Tibial nerve (tissue), 4 donors: Measurements from ENCODE around the gene ASIC2. TPM values are rescaled to one million over a fixed set of nuclear protein-coding genes. Genes with fewer than 3 reads are reported as not detected.

Experiments used
- DNase-seq, 2 donors: peaks; one replicate each; pipeline ENCODE4 v3.0.0-alpha.2; 2019; ENCODE audit warnings: low spot score in 2 of 2
- H3K27ac ChIP-seq, 4 donors: fragments of 200-600 bp; sonication (generic) in 3 of 4; one replicate each; pipeline ENCODE4 v1.5.1; 2017 to 2019; ENCODE audit warnings: mild to moderate bottlenecking in 1 of 4
- H3K27me3 ChIP-seq, 2 donors: fragments of 200-600 bp; sonication (generic) in 1 of 2; one replicate each; pipeline versions ENCODE4 v1.5.1 to v1.6.0; 2017 to 2019
- H3K36me3 ChIP-seq, 3 donors: fragments of 200-600 bp; sonication (generic); one replicate each; pipeline ENCODE4 v1.5.1; 2018 to 2019
- H3K4me1 ChIP-seq, 4 donors: fragments of 200-600 bp; sonication (generic) in 3 of 4; one replicate each; pipeline ENCODE4 v1.5.1; 2017 to 2019
- H3K4me3 ChIP-seq, 4 donors: fragments of 200-600 bp; sonication (generic) in 3 of 4; one replicate each; pipeline ENCODE4 v1.5.1; 2017 to 2019; ENCODE audit warnings: mild to moderate bottlenecking in 1 of 4, moderate library complexity in 1 of 4
- H3K9me3 ChIP-seq, 4 donors: fragments of 200-600 bp; sonication (generic) in 3 of 4; one replicate each; pipeline ENCODE4 v1.5.1; 2017 to 2019
- EP300 ChIP-seq, 2 donors: sonication (generic); formaldehyde crosslinking; IDR thresholded peaks; one replicate each; pipeline ENCODE4 v1.6.1; 2017; ENCODE audit warnings: antibody characterized with exemption in 2 of 2, mild to moderate bottlenecking in 1 of 2
- POLR2A ChIP-seq, 2 donors: fragments of 450-650 bp; IDR thresholded peaks; one replicate each; pipeline ENCODE4 v1.6.1; 2017; ENCODE audit warnings: antibody characterized with exemption in 2 of 2, mild to moderate bottlenecking in 2 of 2, moderate library complexity in 2 of 2
- WGBS, 2 donors: methylation state at CpG; one replicate each; pipeline ENCODE4 v1.1.5; 2018; 5-methylcytosine and 5-hydroxymethylcytosine counted together
- total RNA-seq, 4 donors: library from RNA; depleted of rRNA; stranded (reverse); fragments of >200 nt; gene quantifications; one replicate each; pipeline ENCODE4 v1.1.0, GENCODE V29; 2016
- TF ChIP-seq, protein P1 (sequence below), 5 experiments: fragments of 200-600 bp in 3 of 5; fragments of 450-650 bp in 2 of 5; sonication (generic) in 3 of 5; IDR thresholded peaks; one replicate each; pipeline ENCODE4 v1.5.1; 2016 to 2019; ENCODE audit warnings: antibody characterized with exemption in 5 of 5, mild to moderate bottlenecking in 3 of 5, moderate library complexity in 2 of 5

The ASIC2 gene
- total RNA-seq, 4 donors from 2014 or later, result 0.21 to 1.5 (median 0.50) TPM

GRCh38 chr17:33115366-33115765, 177.7 kb downstream of the ASIC2 start:
- 78 to 91% methylated on average over 5 of the region's 5 CpGs for WGBS, 2 donors
- Histone ChIP-seq H3K4me3 (no peak overlapping the region), H3K36me3 (no peaks in the 10 kb centered on the region), H3K27me3 (no peaks in the 10 kb centered on the region), H3K27ac (no peak overlapping the region), H3K4me1 (no peaks in the 10 kb centered on the region), H3K9me3 (no peaks in the 10 kb centered on the region)
- no peak for TF ChIP-seq EP300 (IDR thresholded peaks at IDR 0.05)
- TF ChIP-seq, protein P1, sequence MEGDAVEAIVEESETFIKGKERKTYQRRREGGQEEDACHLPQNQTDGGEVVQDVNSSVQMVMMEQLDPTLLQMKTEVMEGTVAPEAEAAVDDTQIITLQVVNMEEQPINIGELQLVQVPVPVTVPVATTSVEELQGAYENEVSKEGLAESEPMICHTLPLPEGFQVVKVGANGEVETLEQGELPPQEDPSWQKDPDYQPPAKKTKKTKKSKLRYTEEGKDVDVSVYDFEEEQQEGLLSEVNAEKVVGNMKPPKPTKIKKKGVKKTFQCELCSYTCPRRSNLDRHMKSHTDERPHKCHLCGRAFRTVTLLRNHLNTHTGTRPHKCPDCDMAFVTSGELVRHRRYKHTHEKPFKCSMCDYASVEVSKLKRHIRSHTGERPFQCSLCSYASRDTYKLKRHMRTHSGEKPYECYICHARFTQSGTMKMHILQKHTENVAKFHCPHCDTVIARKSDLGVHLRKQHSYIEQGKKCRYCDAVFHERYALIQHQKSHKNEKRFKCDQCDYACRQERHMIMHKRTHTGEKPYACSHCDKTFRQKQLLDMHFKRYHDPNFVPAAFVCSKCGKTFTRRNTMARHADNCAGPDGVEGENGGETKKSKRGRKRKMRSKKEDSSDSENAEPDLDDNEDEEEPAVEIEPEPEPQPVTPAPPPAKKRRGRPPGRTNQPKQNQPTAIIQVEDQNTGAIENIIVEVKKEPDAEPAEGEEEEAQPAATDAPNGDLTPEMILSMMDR (IDR thresholded peaks at IDR 0.05), result no peak
- no peak for TF ChIP-seq POLR2A (IDR thresholded peaks at IDR 0.05)
- DNase-seq, result no peak

- TF ChIP-seq, protein P1 (IDR thresholded peaks at IDR 0.05), result no peak
- TF ChIP-seq POLR2A (IDR thresholded peaks at IDR 0.05) (no peak), EP300 (IDR thresholded peaks at IDR 0.05) (no peak)
- Histone ChIP-seq H3K27me3 (no peaks in the 10 kb centered on the region), H3K4me1 (no peaks in the 10 kb centered on the region), H3K9me3 (no peaks in the 10 kb centered on the region), H3K4me3 (no peak overlapping the region), H3K36me3 (no peaks in the 10 kb centered on the region), H3K27ac (no peak overlapping the region)
- 65 to 74% methylated on average over 3 of the region's 3 CpGs for WGBS, 2 donors
- DNase-seq, result no peak
These were observed 179.1 kb downstream of the ASIC2 start for GRCh38 chr17:33113991-33114370.

- no peak for TF ChIP-seq EP300 (IDR thresholded peaks at IDR 0.05)
- TF ChIP-seq POLR2A (IDR thresholded peaks at IDR 0.05), result no peak
- TF ChIP-seq, protein P1 (IDR thresholded peaks at IDR 0.05), result no peak
- no peaks in the 10 kb centered on the region for H3K36me3 ChIP-seq
- no peak overlapping the region for H3K4me3 ChIP-seq
- no peaks in the 10 kb centered on the region for H3K27me3 ChIP-seq
- no peak overlapping the region for H3K27ac ChIP-seq
- H3K9me3 ChIP-seq, result no peaks in the 10 kb centered on the region
- no peaks in the 10 kb centered on the region for H3K4me1 ChIP-seq
- WGBS, 2 donors, result 54 to 62% methylated on average over 6 of the region's 6 CpGs
- DNase-seq, result no peak
These were observed 179.7 kb downstream of the ASIC2 start for GRCh38 chr17:33113276-33113990.

GRCh38 chr17:33112763-33113162, 180.3 kb downstream of the ASIC2 start:
- H3K27ac ChIP-seq, result no peak overlapping the region
- H3K9me3 ChIP-seq, result no peaks in the 10 kb centered on the region
- H3K4me3 ChIP-seq, result no peak overlapping the region
- TF ChIP-seq POLR2A (IDR thresholded peaks at IDR 0.05) (no peak), EP300 (IDR thresholded peaks at IDR 0.05) (no peak)
- TF ChIP-seq, protein P1 (IDR thresholded peaks at IDR 0.05), result no peak
- H3K36me3 ChIP-seq, result no peaks in the 10 kb centered on the region
- no peaks in the 10 kb centered on the region for H3K27me3 ChIP-seq
- no peaks in the 10 kb centered on the region for H3K4me1 ChIP-seq
- 36 to 49% methylated on average over 4 of the region's 4 CpGs for WGBS, 2 donors
- no peak for DNase-seq

- no peak for DNase-seq
- WGBS, 2 donors, result 64 to 65% methylated on average over 5 of the region's 5 CpGs
- no peak overlapping the region for H3K4me3 ChIP-seq
These were observed 183.6 kb downstream of the ASIC2 start for GRCh38 chr17:33109336-33110072.

More at GRCh38 chr17:33109336-33110072, 183.6 kb downstream of the ASIC2 start:
- H3K27ac ChIP-seq, result no peak overlapping the region
- peaks cover 0 to 4% (median 0%) of the 10 kb centered on the region in 4 donors for H3K4me1 ChIP-seq
- no peaks in the 10 kb centered on the region for H3K27me3 ChIP-seq
- no peaks in the 10 kb centered on the region for H3K9me3 ChIP-seq
- no peaks in the 10 kb centered on the region for H3K36me3 ChIP-seq
- TF ChIP-seq, protein P1 (IDR thresholded peaks at IDR 0.05), result no peak
- TF ChIP-seq EP300 (IDR thresholded peaks at IDR 0.05) (no peak), POLR2A (IDR thresholded peaks at IDR 0.05) (no peak)
